Heart left ventricle (tissue), 16 donors: Measurements from ENCODE around the gene UMODL1. TPM values are rescaled to one million over a fixed set of nuclear protein-coding genes. Genes with fewer than 3 reads are reported as not detected.

Source experiments
- ATAC-seq, 4 donors: fragments of 200-7000 bp; cut with Tn5 transposase; one replicate each; pipeline ENCODE4 v1.9.1; 2020 to 2022; ENCODE audit warnings: moderate library complexity in 4 of 4, mild to moderate bottlenecking in 3 of 4, moderate number of reproducible peaks in 1 of 4
- DNase-seq, 5 donors: peaks; one replicate each; pipeline ENCODE4 v3.0.0-alpha.2; 2020
- H3K27ac ChIP-seq, 12 donors: fragments of 200-600 bp; sonication (generic) in 4 of 12; one replicate each; pipeline versions ENCODE4 v1.5.0 to v1.8.0; 2016 to 2022; ENCODE audit warnings: mild to moderate bottlenecking in 2 of 12
- H3K27me3 ChIP-seq, 9 donors: fragments of 200-600 bp; sonication (generic) in 2 of 9; one replicate each; pipeline versions ENCODE4 v1.5.1 to v1.8.0; 2016 to 2022; ENCODE audit warnings: mild to moderate bottlenecking in 3 of 9
- H3K36me3 ChIP-seq, 9 donors: fragments of 200-600 bp; sonication (generic) in 2 of 9; one replicate each; pipeline versions ENCODE4 v1.5.0 to v1.8.0; 2018 to 2022; ENCODE audit warnings: mild to moderate bottlenecking in 2 of 9
- H3K4me1 ChIP-seq, 12 donors: fragments of 200-600 bp; sonication (generic) in 4 of 12; one replicate each; pipeline versions ENCODE4 v1.5.0 to v1.8.0; 2016 to 2022; ENCODE audit warnings: mild to moderate bottlenecking in 3 of 12
- H3K4me3 ChIP-seq, 12 donors: fragments of 200-600 bp; sonication (generic) in 4 of 12; one replicate each; pipeline versions ENCODE4 v1.5.0 to v1.8.0; 2017 to 2022; ENCODE audit warnings: mild to moderate bottlenecking in 9 of 12, moderate library complexity in 4 of 12
- H3K9me3 ChIP-seq, 12 donors: fragments of 200-600 bp; sonication (generic) in 4 of 12; one replicate each; pipeline versions ENCODE4 v1.5.0 to v1.8.0; 2016 to 2022; ENCODE audit warnings: mild to moderate bottlenecking in 1 of 12
- POLR2A ChIP-seq, 2 donors: fragments of 450-650 bp; IDR thresholded peaks; one replicate each; pipeline ENCODE4 v1.6.1; 2017; ENCODE audit warnings: antibody characterized with exemption in 2 of 2, mild to moderate bottlenecking in 2 of 2, moderate library complexity in 2 of 2
- WGBS, 4 donors: extraction: QIAGEN DNeasy Blood & Tissue Kit in 2 of 4; methylation state at CpG; one replicate each; pipeline versions ENCODE4 v1.1.5 to v1.1.7; 2013 to 2018; 5-methylcytosine and 5-hydroxymethylcytosine counted together
- intact Hi-C, 10 donors: fragments of 100-400 bp; cut with DNase I; formaldehyde crosslinking; loops; one replicate each; pipeline versions ENCODE4 v1.11.1 to v1.14.2; 2022
- polyA plus RNA-seq, 2 donors: library from polyadenylated mRNA; stranded (reverse); fragments of 200-250 nt; gene quantifications; one replicate each; pipeline ENCODE4 v1.2.3, GENCODE V29; 2013
- total RNA-seq, 9 donors: library from RNA; depleted of rRNA in 2 of 9; stranded (reverse); fragments of >200 nt in 2 of 9; fragmentation: NEBNext Ultra II Directional in 3 of 9; extraction: Animal tissue kit (Norgen Biotek cat#: 25700) in 3 of 9; gene quantifications; one replicate each; pipeline versions ENCODE4 v1.1.0 to v1.2.4, GENCODE V29; 2016 to 2023
- TF ChIP-seq, protein P1 (sequence below), 12 donors: fragments of 200-600 bp; sonication (generic) in 4 of 12; IDR thresholded peaks; one replicate each; pipeline versions ENCODE4 v1.5.0 to v1.8.0; 2018 to 2022; ENCODE audit warnings: antibody characterized with exemption in 12 of 12, mild to moderate bottlenecking in 5 of 12
- donor health status: ischemic (EF 13 %, LVEDD 7.1; RV severe dilation, severe dysfunction).
- donor health status: healthy with polysubstance abuse.
- donor health status: DM: no; HTN: yes; CAD: no.
- donor health status: DM: no; HTN: no; CAD: no.
- donor health status: ischemic (EF 25% LVEDD 6.9; RV normal size, moderate dysfunction).
- donor health status: ischemic (EF 25% LVEDD 5.7; RV mildly dilated, moderate dysfunction).
- donor health status: healthy.
- donor health status: DM: yes; HTN: yes; CAD: no.
- donor health status: ischemic (EF 35%, LVEDD 5.7; RV mildly dilated, moderate dysfunction).
- donor health status: nonischemic (EF 11% LVEDD 7.7; RV severe dilation, severe dysfunction).
- donor health status: DM: yes; HTN: yes; CAD: no.
- donor health status: PGD.
- donor health status: ischemic (EF 29% LVEDD 5.4; RV normal size, mild dysfunction).
- donor health status: nonischemic (EF 23%, LVEDD 6.1; RV moderate dilation, normal function).

The UMODL1 gene
- total and polyA plus RNA-seq, 11 donors = 0.07 to 0.19 TPM; not detected in 9

DNA sequence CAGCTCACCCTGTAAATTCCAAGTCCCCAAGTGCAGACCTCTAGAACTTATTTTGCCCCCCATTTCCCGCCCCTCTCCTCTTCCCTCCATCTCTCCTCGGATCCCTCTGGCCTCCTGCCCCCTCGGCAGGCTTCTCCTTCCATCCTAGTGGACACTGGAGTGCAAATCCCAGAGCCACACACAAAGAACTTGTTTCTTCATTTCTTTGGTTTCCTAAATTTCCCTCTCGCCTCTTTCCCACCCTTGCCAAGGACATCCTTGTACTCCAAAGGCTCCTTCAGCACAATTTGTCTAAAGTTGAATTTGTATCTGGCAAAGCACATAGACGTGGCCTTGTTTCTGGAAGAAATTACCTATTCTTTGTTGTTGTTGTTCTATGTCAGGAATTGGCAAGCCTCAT lies 17.5 kb downstream of the UMODL1 start:
- Histone ChIP-seq H3K27ac (no peak overlapping the region), H3K4me1 (peaks cover 0 to 2% (median 0%) of the 10 kb centered on the region in 12 donors), H3K9me3 (no peaks in the 10 kb centered on the region), H3K36me3 (no peaks in the 10 kb centered on the region), H3K27me3 (peaks cover 0 to 12% (median 8%) of the 10 kb centered on the region in 9 donors), H3K4me3 (no peak overlapping the region)
- TF ChIP-seq, protein P1, sequence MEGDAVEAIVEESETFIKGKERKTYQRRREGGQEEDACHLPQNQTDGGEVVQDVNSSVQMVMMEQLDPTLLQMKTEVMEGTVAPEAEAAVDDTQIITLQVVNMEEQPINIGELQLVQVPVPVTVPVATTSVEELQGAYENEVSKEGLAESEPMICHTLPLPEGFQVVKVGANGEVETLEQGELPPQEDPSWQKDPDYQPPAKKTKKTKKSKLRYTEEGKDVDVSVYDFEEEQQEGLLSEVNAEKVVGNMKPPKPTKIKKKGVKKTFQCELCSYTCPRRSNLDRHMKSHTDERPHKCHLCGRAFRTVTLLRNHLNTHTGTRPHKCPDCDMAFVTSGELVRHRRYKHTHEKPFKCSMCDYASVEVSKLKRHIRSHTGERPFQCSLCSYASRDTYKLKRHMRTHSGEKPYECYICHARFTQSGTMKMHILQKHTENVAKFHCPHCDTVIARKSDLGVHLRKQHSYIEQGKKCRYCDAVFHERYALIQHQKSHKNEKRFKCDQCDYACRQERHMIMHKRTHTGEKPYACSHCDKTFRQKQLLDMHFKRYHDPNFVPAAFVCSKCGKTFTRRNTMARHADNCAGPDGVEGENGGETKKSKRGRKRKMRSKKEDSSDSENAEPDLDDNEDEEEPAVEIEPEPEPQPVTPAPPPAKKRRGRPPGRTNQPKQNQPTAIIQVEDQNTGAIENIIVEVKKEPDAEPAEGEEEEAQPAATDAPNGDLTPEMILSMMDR (IDR thresholded peaks at IDR 0.05) = no peak
- no peak for TF ChIP-seq POLR2A (IDR thresholded peaks at IDR 0.05)
- WGBS, 4 donors = 84 to 89% (median 86%) methylated on average over 5 of the region's 5 CpGs
- DNase-seq = no peak
- intact Hi-C loops = no loop called here
- no peak for ATAC-seq

DNA sequence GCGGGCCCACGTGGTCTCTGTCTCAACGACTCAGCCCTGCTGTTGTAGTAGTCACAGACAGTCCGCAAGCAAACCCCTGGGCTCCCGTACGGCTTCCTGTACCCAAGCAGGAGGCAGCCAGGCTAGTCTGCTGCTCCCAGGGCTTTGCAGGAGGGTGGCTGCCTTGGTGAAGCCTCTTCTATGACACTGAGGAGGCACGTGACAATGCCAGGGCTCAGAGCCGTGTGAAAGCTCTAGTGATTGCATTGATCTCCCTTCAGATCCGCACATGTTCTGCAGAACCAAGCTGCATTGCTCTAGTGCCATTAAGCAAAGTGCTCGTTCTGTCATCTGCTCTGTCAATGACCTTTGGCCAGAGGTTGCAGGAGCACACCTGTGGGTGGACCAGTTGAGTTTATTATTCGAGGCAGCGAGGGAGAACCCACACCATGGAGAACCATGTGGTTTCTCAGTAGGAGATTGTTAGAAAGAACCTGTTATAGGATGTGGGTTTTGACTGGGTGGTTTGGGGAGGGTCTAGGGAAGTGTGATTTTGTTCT lies 18.0 kb downstream of the UMODL1 start:
- Histone ChIP-seq H3K4me3 (no peak overlapping the region), H3K4me1 (peaks cover 0 to 7% (median 0%) of the 10 kb centered on the region in 12 donors), H3K27me3 (peaks cover 0 to 12% (median 8%) of the 10 kb centered on the region in 9 donors), H3K36me3 (no peaks in the 10 kb centered on the region), H3K27ac (no peak overlapping the region), H3K9me3 (no peaks in the 10 kb centered on the region)
- WGBS, 4 donors = 74 to 87% (median 79%) methylated on average over 12 of the region's 12 CpGs
- ATAC-seq (no peak), DNase-seq (peak in 1 of 5 donors; percentile 20)
- TF ChIP-seq, protein P1 (IDR thresholded peaks at IDR 0.05) = no peak
- TF ChIP-seq POLR2A (IDR thresholded peaks at IDR 0.05) = no peak
- intact Hi-C loops = no loop called here

- H3K36me3 ChIP-seq = no peaks in the 10 kb centered on the region
- intact Hi-C loops = no loop called here
- ATAC-seq = no peak
- peaks cover 0 to 12% (median 8%) of the 10 kb centered on the region in 9 donors for H3K27me3 ChIP-seq
- no peak overlapping the region for H3K4me3 ChIP-seq
- TF ChIP-seq POLR2A (IDR thresholded peaks at IDR 0.05) = no peak
- TF ChIP-seq, protein P1 (IDR thresholded peaks at IDR 0.05) = no peak
- H3K4me1 ChIP-seq = peaks cover 0 to 12% (median 0%) of the 10 kb centered on the region in 12 donors
- DNase-seq = peak in 1 of 5 donors; percentile 46
- WGBS, 4 donors = 89 to 92% (median 90%) methylated on average over 19 to 21 of the region's 21 CpGs
- peaks cover 0 to 6% (median 0%) of the 10 kb centered on the region in 12 donors for H3K9me3 ChIP-seq
- no peak overlapping the region for H3K27ac ChIP-seq
Measured at GRCh38 chr21:42089665-42090310, 18.7 kb downstream of the UMODL1 start.

- Histone ChIP-seq H3K27me3 (peaks cover 0 to 12% (median 8%) of the 10 kb centered on the region in 9 donors), H3K9me3 (peaks cover 0 to 12% (median 0%) of the 10 kb centered on the region in 12 donors), H3K4me1 (peaks cover 0 to 19% (median under 1%) of the 10 kb centered on the region in 12 donors), H3K36me3 (no peaks in the 10 kb centered on the region), H3K4me3 (no peak overlapping the region), H3K27ac (no peak overlapping the region)
- DNase-seq (peak in 1 of 5 donors; percentile 38), ATAC-seq (peak in 1 of 4 donors; percentile 14)
- TF ChIP-seq, protein P1 (IDR thresholded peaks at IDR 0.05) = no peak
- no peak for TF ChIP-seq POLR2A (IDR thresholded peaks at IDR 0.05)
- intact Hi-C loops = no loop called here
- WGBS, 4 donors = 28 to 38% (median 35%) methylated on average over 14 of the region's 14 CpGs
Measured at GRCh38 chr21:42091899-42092508, 20.9 kb downstream of the UMODL1 start.
